HG03159 (cell line): ENCODE data around the gene SPX.

Experiments used
- ATAC-seq: cut with Tn5 transposase; IDR thresholded peaks from one replicate; pipeline ENCODE4 v1.9.1; 2021; ENCODE audit warnings: mild to moderate bottlenecking, moderate library complexity; ENCODE audit not compliant: unreplicated experiment

Gene SPX

GRCh38 chr12:21576431-21576830 is 50.3 kb downstream of the SPX start:
- ATAC-seq = no peak

- no peak for ATAC-seq
These were observed 51.4 kb downstream of the SPX start for GRCh38 chr12:21577516-21577915.

- ATAC-seq = no peak
These were observed 54.8 kb downstream of the SPX start for GRCh38 chr12:21580748-21581516.
